GM21528 (cell line): ENCODE data around the gene CYB561D2.

Experiments
- ATAC-seq: cut with Tn5 transposase; IDR thresholded peaks from one replicate; pipeline ENCODE4 v1.9.1; 2021; ENCODE audit warnings: mild to moderate bottlenecking, moderate library complexity; ENCODE audit not compliant: unreplicated experiment, low FRiP score

Gene CYB561D2

DNA sequence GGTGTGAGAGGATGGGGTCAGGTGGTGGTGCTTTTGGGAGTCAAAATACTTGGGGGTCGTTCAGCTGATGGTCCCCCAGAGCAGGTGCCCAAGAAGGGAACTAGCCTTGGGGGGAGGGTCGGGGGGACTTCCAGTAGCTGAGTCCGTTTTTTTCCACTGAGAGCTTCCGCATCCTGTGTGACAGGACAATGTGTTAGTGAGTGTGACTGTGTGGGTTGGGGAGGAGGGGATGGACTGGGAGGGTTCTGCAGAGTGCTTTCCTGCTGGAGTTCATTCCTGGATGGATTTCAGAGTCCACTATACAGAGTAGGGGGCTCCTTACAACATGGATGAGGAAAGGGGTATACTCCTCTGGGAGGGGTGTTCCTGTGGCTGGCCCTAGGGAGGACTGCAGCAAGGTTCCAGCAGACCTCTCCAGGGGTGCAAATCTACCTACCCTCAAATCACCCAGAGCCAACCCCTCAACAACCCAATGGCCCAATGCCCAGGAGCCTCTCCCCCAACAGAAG is 27.5 kb upstream of the CYB561D2 start:
- no peak for ATAC-seq

DNA sequence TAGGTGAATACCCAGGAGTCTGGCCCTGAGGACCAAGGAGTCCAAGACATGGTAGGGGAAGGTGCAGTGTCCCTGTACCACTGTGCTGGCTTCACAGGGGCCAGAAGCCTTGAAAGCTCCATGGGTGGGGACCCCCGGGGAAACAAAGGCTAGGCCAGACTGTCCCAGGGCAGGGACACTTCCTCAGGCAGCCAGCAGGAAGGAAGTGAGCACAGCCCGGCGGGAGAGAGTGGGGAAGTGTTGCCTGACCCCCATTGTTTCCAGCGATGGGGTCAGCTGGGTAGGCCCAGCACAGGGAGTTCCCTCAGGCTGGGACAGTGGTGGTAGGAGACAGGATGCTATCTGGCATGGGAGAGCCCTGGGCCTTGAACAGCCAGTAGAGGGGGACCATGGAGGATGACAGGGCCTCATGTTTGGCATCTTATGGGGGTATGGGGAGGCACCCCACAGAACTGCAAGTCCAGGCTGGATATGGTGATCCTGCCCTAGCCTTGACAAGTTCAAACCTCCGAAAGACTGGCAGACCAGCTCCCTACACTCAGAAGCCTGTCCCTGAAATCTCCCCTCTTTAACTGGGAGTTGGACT is 27.0 kb upstream of the CYB561D2 start:
- ATAC-seq, result no peak

DNA sequence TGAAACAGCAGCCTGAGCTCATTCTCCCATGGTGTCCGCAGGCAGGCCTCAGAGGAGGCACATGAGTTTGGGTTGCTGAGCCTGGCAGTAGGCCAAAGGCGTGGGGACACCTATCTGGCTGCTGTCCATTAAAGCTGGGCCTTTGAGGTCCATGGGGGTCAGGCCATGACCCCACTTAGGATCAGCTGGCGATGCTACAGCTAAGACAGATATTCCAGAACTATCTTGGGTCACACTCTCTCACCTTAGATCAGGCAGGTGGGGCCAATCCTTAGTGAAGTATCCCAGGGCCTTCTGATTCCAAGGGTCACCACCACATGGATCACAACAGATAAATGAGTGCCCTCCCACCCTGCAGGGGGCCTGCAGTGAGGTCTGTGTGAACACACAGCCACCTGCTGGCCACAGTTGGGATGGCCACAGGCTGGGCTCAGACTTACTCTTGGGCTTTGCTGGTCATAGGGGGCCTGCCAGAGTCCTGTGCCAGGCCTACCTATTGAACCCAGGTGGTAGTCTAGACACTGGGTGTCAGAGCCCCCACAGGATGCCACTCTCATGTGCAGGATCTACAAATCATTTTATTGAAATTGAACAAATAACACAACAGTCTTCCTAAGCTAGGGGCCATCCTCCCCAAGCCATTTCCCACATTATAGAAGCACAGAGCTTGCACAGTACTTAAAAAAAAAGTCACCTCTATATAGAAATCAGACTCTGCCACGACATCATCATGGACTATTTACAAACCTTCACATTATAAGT is 26.1 kb upstream of the CYB561D2 start:
- ATAC-seq, result no peak

- ATAC-seq, result no peak
Observed at GRCh38 chr3:50325113-50325480, 25.6 kb upstream of the CYB561D2 start.

GRCh38 chr3:50325497-50326181 is 25.0 kb upstream of the CYB561D2 start:
- no peak for ATAC-seq

GRCh38 chr3:50326182-50326541 is 24.5 kb upstream of the CYB561D2 start:
- no peak for ATAC-seq

DNA sequence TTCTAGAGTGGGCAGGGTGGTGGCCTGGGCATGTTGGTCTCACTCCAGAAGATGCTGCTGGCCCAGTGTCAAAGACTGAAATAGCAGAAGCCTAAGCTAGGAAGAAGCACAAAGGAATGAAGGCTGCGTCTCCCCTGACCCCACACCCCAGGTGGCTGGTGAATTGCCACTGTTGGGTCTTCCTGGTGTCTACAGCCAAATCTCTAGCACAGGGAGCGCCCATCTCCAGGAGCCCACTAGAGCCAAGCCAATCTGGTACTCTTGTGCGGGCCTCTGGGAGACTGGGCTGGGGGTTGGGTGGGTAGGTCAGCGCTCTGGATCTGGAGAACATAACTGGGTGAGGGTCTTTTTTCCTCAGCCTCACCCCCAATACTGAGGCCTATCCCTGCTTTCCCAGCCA is 23.5 kb upstream of the CYB561D2 start:
- ATAC-seq, result no peak

DNA sequence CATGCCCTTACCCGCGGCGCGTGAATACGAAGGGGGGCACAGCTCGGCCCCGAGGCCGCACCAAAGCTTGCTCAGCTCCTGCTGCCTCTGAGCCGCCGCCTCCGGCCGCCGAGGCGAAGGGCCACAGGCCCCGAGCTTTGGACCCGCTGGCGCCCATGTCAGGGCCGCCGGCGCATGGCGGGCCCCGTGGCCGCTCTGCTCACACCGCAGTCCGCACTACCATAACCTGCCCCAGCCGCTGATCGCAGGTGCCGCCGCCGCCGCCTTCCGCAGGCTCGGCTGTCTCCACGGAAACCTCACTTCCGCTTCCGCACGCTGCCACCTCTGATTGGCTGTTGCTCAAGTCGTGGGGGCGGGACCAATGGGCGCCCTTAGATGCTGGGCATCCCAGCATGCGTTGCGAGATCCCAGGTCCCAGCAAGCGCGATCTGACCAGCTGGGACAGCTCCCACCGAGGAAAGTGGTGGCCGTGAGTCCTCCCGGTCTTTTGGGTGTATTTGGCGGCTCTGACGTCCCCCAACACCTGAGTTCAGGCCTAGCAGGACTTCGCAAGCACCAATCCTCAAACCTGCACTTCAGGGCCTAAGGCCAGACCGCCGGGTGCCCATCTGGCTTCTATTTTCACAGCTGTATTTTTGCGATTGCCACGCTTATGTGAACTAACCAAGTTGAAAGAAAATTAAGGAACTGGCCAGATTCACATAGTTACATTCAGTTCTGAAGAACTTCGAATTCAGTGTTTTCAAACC is 22.5 kb upstream of the CYB561D2 start, which contains the start of gene TUSC2:
Gene TUSC2, minus strand, starts transcription at position 281 of the 749 bp plus-strand sequence. Its CDS starts 124 bp downstream, at position 157.
- ATAC-seq, result peak; percentile 74

GRCh38 chr3:50330330-50330729 is 20.3 kb upstream of the CYB561D2 start:
- ATAC-seq, result no peak

DNA sequence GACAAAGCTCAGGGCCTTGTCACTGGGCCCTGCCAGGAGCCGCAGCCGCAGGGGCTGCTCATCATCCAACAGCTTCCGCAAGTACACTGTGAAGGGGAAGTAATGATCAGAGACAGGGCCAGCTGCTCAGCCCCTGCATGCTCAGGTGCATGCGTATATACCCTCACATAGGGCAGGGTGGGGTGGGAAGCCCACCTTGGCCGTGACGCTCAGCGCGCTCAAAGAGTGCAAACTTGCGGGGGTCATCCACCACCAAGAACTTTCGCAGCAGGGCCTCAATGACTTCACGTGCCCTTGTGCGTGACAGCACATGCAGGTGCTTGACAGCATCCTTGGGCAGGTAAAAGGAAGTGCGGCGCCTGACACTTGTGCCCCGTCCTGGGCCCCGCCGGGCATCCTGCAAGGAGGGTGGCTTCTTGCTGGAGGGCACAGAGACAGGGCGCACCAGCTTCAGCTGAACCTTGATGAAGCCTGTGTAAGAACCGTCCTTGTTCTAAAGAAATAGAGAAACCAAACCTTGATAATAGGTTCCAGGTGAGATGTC is 19.2 kb upstream of the CYB561D2 start:
- ATAC-seq, result no peak

- ATAC-seq, result no peak
Observed at GRCh38 chr3:50333744-50334328, 16.8 kb upstream of the CYB561D2 start.

DNA sequence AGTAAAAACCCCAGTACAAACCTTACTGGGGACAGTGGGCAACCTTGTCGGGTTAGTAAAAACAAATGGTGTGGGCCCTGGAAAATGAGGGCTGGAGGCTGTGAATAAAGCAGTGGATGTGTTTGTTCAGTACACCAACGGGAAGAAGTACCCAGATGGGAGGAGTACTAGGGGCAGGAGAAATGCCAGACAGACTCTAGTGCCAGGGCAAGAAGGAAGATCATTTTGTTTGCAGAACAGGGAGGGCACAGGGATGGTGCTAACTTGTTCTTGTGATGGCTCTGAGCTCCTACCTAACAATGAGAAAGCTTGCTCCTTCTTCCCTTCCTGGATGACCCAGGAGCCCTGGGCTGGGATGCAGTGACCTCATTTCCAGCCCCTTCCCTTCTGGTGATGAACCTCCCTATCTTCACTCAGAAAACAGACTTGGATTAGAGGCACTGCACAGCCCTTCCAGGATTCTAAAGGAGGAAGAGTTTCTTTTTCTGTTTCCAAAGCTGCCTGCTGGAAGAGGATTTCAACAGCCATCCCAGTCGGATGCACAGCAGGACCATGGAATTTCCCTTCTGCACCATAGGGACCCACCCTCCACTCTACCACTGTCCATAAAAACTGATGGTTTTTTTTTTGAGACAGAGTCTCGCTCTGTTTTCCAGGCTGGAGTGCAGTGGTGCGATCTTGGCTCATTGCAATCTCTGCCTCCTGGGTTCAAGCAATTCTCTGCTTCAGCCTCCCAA is 16.2 kb upstream of the CYB561D2 start:
- no peak for ATAC-seq

- ATAC-seq, result peak; percentile 30
Observed at GRCh38 chr3:50336452-50337174, 14.0 kb upstream of the CYB561D2 start.

- peak; percentile 70 for ATAC-seq
Observed at GRCh38 chr3:50337175-50337861, 13.3 kb upstream of the CYB561D2 start.

- ATAC-seq, result no peak
Observed at GRCh38 chr3:50338965-50339364, 11.7 kb upstream of the CYB561D2 start.

DNA sequence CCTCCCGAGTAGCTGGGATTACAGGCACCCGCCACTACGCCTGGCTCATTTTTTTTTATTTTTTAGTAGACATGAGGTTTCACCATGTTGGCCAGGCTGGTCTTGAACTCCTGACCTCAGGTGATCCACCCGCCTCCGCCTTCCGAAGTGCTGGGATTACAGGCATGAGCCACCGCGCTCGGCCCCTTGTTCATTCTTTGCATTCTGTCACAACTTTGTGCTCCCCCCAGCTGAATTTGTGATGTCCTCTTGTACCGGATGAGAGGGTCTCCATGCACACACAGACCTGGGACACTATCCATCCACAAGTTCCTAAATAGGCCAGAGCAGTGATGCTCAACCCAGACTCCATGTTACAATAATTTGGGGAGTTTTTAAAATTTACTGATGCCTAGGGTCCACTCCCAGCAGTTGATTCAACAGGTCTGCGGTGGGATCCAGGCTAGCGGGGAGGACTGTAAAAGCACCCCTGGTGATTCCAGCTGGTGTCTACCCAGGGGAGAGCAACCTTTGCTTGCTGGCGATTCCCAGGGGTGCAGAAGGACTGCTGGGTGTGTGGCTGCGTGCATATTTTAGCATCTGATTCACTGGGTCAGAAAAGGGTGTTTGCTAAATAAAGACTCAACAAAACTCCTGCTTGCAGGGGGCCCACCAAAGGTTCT is 11.0 kb upstream of the CYB561D2 start:
- ATAC-seq, result no peak

GRCh38 chr3:50340147-50340447 is 10.6 kb upstream of the CYB561D2 start:
- no peak for ATAC-seq
